OCI-LY1 (cell line): ENCODE data around the gene HOXA9.

Experiments
- H2AFZ ChIP-seq: fragments of 200-600 bp; sonication (generic), shearing (Covaris generic); 2 replicates; pipeline ENCODE4 v1.6.0; 2014; ENCODE audit warnings: antibody characterized with exemption, mild to moderate bottlenecking, low read length
- H3F3A ChIP-seq: fragments of 200-600 bp; sonication (generic), shearing (Covaris generic); 2 replicates; pipeline ENCODE4 v1.6.0; 2014; ENCODE audit warnings: mild to moderate bottlenecking, antibody characterized with exemption, low read length, moderate library complexity; ENCODE audit not compliant: insufficient read depth
- H3K27ac ChIP-seq: fragments of 200-600 bp; sonication (generic); 2 replicates; pipeline ENCODE4 v1.5.1; 2014; ENCODE audit warnings: low read length, mixed run types, mild to moderate bottlenecking, low read depth; ENCODE audit not compliant: poor library complexity, severe bottlenecking
- H3K27me3 ChIP-seq: fragments of 200-600 bp; sonication (generic); 2 replicates; pipeline ENCODE4 v1.6.0; 2014; ENCODE audit warnings: antibody characterized with exemption, mild to moderate bottlenecking, low read length, moderate library complexity; ENCODE audit not compliant: insufficient read depth
- H3K36me3 ChIP-seq: fragments of 200-600 bp; sonication (generic); 2 replicates; pipeline ENCODE4 v1.6.1; 2014; ENCODE audit warnings: mild to moderate bottlenecking, antibody characterized with exemption, low read length, moderate library complexity, mixed read lengths; ENCODE audit not compliant: insufficient read depth
- H3K4me1 ChIP-seq: fragments of 200-600 bp; sonication (generic); 2 replicates; pipeline ENCODE4 v1.5.1; 2014; ENCODE audit warnings: mild to moderate bottlenecking, low read length, moderate library complexity; ENCODE audit not compliant: insufficient read depth, severe bottlenecking
- H3K4me2 ChIP-seq: fragments of 200-600 bp; sonication (generic), shearing (Covaris generic); 2 replicates; pipeline ENCODE4 v1.6.1; 2014; ENCODE audit warnings: low read length
- H3K4me3 ChIP-seq: fragments of 200-600 bp; sonication (generic); 2 replicates; pipeline ENCODE4 v1.5.1; 2014; ENCODE audit warnings: low read length, low read depth, mild to moderate bottlenecking, mixed read lengths; ENCODE audit not compliant: poor library complexity, severe bottlenecking
- H3K79me2 ChIP-seq: fragments of 200-600 bp; shearing (Covaris generic); 2 replicates; pipeline ENCODE4 v1.6.1; 2016; ENCODE audit warnings: mixed run types, low read length, mixed read lengths; ENCODE audit not compliant: insufficient read depth
- H3K9ac ChIP-seq: fragments of 200-600 bp; sonication (generic), shearing (Covaris generic); 2 replicates; pipeline ENCODE4 v1.6.1; 2014; ENCODE audit warnings: mild to moderate bottlenecking, low read length, mixed read lengths
- H3K9me2 ChIP-seq: fragments of 200-600 bp; sonication (generic), shearing (Covaris generic); 2 replicates; pipeline ENCODE4 v1.6.1; 2014; ENCODE audit warnings: low read depth, mild to moderate bottlenecking, low read length, mixed read lengths
- H3K9me3 ChIP-seq: fragments of 200-600 bp; shearing (Covaris generic); 2 replicates; pipeline ENCODE4 v1.6.1; 2014; ENCODE audit warnings: low read length, mixed read lengths
- H4K20me1 ChIP-seq: fragments of 200-600 bp; sonication (generic), shearing (Covaris generic); 2 replicates; pipeline ENCODE4 v1.6.0; 2016; ENCODE audit warnings: mild to moderate bottlenecking, low read length; ENCODE audit not compliant: insufficient read depth
- EZH2 ChIP-seq: fragments of 200-600 bp; sonication (generic), shearing (Covaris generic); IDR thresholded peaks from 2 replicates; pipeline ENCODE4 v1.8.0; 2017; ENCODE audit warnings: borderline replicate concordance, mixed run types, mild to moderate bottlenecking, antibody characterized with exemption, low read length, moderate library complexity, mixed read lengths
- TF ChIP-seq, protein P1 (sequence below): fragments of 200-600 bp; sonication (generic), shearing (Covaris generic); IDR thresholded peaks from 2 replicates; pipeline ENCODE4 v1.5.1; 2017; ENCODE audit warnings: mild to moderate bottlenecking, antibody characterized with exemption, low read length, moderate library complexity, mixed read lengths

HOXA9 gene

DNA sequence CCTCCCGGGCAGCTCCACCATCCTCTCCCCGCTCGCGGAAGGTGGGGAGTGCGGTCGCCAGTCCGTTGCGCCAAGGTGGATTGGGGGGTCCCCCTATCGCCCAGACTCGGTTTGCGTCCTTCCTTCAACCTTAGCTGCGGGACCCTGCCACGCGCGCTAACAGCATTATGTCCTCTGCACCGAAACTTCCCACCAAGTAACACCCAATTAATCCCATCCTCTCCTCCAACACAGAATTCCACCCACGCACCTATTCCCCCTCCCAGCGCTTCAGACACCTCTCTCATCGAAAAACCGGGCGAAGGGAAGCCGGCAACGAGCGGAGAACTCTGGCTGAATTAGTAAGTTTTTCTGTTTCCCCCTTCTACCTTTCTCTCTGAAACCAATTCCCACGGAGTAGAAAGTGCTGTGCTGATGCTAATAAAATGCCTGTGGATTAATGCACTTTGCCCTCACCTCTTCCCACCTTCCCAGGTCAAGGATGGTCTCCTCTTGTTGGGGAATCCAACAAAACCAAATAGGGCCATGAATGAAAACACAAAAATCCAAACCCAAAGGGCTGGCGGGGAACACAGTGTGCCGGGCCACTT is 13.9 kb downstream of the HOXA9 start:
- Histone ChIP-seq H3K9me2 (no peaks in the 10 kb centered on the region), H3K36me3 (no peaks in the 10 kb centered on the region), H3K9ac (peak overlapping the region; percentile 61), H3K79me2 (no peaks in the 10 kb centered on the region), H3K27ac (no peak overlapping the region), H3K27me3 (peaks cover 24% of the 10 kb centered on the region; the same call in 1 of the 2 replicates), H3K4me3 (peak overlapping the region; percentile 63), H3F3A (no peaks in the 10 kb centered on the region), H3K4me1 (peaks cover 49% of the 10 kb centered on the region), H3K9me3 (no peaks in the 10 kb centered on the region), H2AFZ (0 out of 2 replicates have a peak overlapping the region, but pooled peaks have one; percentile 36), H3K4me2 (peak overlapping the region; percentile 91), H4K20me1 (no peaks in the 10 kb centered on the region)
- TF ChIP-seq, protein P1, sequence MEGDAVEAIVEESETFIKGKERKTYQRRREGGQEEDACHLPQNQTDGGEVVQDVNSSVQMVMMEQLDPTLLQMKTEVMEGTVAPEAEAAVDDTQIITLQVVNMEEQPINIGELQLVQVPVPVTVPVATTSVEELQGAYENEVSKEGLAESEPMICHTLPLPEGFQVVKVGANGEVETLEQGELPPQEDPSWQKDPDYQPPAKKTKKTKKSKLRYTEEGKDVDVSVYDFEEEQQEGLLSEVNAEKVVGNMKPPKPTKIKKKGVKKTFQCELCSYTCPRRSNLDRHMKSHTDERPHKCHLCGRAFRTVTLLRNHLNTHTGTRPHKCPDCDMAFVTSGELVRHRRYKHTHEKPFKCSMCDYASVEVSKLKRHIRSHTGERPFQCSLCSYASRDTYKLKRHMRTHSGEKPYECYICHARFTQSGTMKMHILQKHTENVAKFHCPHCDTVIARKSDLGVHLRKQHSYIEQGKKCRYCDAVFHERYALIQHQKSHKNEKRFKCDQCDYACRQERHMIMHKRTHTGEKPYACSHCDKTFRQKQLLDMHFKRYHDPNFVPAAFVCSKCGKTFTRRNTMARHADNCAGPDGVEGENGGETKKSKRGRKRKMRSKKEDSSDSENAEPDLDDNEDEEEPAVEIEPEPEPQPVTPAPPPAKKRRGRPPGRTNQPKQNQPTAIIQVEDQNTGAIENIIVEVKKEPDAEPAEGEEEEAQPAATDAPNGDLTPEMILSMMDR, result no peak
- no peak for TF ChIP-seq EZH2

DNA sequence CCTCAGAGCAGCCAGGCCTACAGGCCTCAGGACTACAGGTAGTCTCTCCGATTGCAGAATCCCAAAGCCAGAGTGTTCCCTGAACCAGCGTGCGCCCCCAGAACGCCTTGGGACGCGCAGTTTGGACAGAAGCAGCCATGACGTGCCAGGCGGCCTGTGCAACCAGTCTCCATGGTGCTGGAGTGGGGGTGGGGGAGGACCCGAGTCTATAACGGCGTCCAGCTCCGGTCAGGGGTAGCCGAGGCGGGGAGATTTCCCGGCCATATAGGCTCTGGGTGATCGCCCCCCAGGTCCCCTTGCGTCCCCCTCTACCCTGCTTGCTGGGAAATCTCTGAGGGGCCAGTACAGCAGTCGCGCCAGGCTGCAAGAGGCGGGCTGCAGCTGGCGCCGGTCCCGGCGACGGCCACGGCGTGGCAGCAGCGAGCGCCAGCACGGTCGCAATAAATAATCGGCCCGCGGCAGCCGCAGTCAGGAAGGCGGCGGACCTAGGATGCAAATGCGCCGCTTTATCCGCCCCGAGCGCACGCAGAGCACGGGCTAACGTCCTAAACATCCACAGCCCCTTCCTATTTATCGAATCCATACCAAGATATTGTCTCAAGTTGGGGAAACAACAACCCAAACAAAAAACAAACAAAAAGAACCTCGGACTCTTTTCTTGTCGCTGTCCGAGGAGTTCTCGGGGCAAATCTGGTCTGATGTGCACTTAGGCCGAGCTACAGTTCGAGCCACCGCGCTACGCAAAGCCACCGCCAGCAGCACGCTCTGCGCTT is 14.6 kb downstream of the HOXA9 start:
- no peak overlapping the region for H3K27ac ChIP-seq
- H3K79me2 ChIP-seq, result no peaks in the 10 kb centered on the region
- no peaks in the 10 kb centered on the region for H3F3A ChIP-seq
- peaks cover 49% of the 10 kb centered on the region for H3K4me1 ChIP-seq
- peak overlapping the region; percentile 36 for H2AFZ ChIP-seq
- no peaks in the 10 kb centered on the region for H3K9me3 ChIP-seq
- peak overlapping the region; percentile 63 for H3K4me3 ChIP-seq
- no peak for TF ChIP-seq EZH2
- TF ChIP-seq, protein P1, result peak; percentile 96
- peaks cover 24% of the 10 kb centered on the region; the same call in 1 of the 2 replicates for H3K27me3 ChIP-seq
- H3K36me3 ChIP-seq, result no peaks in the 10 kb centered on the region
- H3K4me2 ChIP-seq, result peak overlapping the region; percentile 91
- peak overlapping the region; percentile 63 for H3K9ac ChIP-seq
- no peaks in the 10 kb centered on the region for H4K20me1 ChIP-seq
- H3K9me2 ChIP-seq, result no peaks in the 10 kb centered on the region

DNA sequence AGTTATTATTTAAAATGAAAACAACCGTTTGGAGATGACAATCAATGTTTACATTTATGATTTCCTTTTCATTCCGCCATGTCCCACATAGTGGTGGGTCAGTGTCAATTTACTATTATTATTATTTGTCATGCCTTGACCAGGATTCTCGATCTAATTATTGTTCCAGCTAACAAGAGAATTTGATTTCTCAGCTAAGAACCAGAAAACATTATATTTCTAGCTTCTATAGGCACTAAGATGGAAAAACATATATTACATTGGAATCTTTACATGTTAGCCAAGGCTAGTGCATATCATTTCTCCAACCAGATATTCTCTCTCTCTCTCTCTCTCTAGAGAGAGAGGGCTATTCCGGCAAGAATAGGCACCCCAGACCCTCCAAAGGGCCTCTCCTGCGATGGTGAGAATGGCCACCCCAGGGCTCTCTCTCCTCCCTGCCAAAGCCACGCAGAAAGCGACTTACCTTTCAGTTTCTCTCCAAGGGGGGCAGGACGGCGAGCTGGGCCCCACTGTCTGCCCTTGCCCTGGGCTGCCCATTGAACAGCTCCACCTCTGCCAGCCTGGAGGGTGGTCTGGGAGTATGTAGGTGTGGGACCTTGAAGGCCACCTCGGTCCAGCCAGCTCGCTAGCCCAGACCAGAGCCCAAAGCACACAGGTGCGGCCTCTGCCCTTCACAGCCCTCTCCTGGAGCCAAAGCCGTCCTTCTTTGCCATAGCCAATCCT is 15.3 kb downstream of the HOXA9 start:
- Histone ChIP-seq H3K4me1 (peaks cover 56% of the 10 kb centered on the region), H2AFZ (peak overlapping the region; percentile 22), H3K27me3 (peaks cover 24% of the 10 kb centered on the region; the same call in 1 of the 2 replicates), H3K27ac (no peak overlapping the region), H3K79me2 (no peaks in the 10 kb centered on the region), H3K9me3 (no peaks in the 10 kb centered on the region), H3K4me2 (peak overlapping the region; percentile 91), H3K9ac (peak overlapping the region; percentile 63), H4K20me1 (no peaks in the 10 kb centered on the region), H3F3A (no peaks in the 10 kb centered on the region), H3K36me3 (no peaks in the 10 kb centered on the region), H3K9me2 (no peaks in the 10 kb centered on the region), H3K4me3 (peak overlapping the region; percentile 63)
- TF ChIP-seq, protein P1, result no peak
- TF ChIP-seq EZH2, result no peak
